NCI-H2196 (cell line): ENCODE measurements around the gene AGT.
"Not testable (repeated sequence)": the region's sequence is repeated elsewhere in the genome, so short reads cannot be mapped to it uniquely, and the experiment has no call there.

ENCODE experiments used
- DNase-seq: peaks from one replicate; lab custom pipeline; 2025; ENCODE audit not compliant: unreplicated experiment; lab: John Stamatoyannopoulos, UW

The AGT gene

DNA sequence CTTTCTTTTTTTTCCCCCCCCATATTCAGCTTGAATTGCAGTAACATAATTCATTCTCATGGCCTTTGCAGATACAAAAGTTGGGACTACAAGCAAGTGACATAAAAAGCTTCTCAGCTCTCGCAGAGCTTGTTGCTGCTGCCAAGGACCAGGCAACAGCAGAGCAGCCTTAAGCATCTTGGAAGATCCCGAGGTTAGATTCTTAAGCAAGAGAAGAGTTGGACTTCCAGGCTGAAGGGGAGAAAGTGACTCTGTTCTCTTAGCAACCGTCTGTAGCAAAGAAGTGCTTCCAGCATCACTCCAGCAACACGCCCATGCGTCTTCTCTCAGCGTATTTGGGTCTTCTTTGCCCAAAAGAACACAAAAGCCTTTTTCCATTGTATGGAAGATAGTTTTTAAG, 20.7 kb downstream of the AGT start:
- DNase-seq: no peak

DNA sequence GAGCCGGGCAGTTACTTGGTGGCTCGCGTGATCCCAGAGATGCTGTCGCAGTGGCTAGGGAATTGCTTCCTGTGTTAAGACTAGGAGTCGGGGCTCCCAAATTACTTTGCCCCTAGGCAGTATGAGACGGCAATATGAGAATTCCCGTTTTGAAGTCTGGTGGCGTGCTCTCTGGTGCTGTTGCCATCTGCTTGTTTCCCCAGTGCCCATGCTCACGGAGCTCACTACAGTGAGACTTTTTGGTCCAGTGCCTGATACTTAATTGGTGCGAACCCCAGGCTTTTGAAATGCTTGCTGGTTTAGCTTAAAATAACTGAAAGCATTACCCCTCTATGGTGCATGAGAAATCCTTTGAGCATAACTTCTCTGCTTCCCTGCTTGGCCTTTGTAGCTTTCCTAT, 22.3 kb downstream of the AGT start:
- no peak for DNase-seq

DNA sequence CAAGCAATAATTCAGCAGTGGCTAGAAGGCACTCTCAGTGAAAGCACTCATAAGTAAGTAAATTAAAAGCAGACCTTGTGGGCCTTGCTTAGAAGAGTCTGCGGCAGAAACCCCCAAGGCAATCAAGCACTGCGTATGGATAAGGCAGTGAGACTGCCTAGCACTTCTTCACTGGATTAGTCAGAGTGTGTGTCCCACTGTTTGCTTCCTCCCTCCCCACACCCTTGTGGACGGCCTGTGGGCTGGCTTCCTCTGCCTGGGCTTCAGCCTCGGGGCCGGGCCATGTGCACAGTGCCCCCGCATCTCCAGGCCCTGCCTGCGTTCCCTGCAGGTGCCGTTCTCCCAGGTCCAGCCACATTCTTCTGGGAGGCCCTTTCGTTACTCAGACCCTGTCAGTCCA, 23.8 kb downstream of the AGT start:
- DNase-seq: no peak

DNA sequence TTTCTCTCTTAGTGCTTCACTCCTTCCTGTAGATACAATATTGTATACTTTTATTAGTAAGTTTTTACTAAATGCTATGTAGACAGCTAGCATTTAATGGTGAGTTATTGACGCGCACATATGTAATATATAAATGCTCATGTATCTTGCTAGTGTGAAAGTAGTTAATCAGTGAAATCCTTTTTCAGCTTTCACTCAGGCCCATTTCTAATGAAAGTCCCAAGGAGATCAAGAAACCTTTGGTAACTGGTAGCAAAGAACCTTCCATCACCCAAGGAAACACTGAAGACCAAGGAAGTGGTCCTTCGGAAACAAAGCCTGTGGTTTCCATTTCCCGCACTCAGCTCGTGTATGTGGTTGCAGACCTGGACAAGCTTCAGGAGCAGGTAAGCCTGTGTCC, 27.2 kb downstream of the AGT start:
- DNase-seq: no peak

- DNase-seq: no peak
These were observed 28.9 kb downstream of the AGT start for GRCh38 chr1:230684998-230685397.

DNA sequence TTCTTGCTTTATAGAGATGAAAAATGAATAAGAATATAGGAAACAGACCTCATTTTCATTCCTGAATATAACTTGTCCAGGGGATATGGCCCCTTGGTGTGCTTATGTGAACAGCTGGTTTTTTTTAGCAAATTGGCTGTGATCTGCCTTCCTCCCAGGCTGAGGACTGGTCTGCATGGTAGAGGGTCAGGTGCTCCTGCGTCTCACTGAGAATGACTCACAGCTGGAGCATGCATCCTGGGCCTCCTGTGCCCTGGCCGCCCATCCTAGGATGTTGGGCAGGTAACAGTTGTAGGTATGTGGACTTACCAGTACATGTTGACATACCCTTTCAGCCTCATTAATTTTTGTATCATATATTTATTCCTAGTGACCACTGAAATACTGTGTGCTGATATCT, 29.8 kb downstream of the AGT start:
- no peak for DNase-seq

GRCh38 chr1:230682882-230683610, 30.9 kb downstream of the AGT start:
- DNase-seq: no peak

DNA sequence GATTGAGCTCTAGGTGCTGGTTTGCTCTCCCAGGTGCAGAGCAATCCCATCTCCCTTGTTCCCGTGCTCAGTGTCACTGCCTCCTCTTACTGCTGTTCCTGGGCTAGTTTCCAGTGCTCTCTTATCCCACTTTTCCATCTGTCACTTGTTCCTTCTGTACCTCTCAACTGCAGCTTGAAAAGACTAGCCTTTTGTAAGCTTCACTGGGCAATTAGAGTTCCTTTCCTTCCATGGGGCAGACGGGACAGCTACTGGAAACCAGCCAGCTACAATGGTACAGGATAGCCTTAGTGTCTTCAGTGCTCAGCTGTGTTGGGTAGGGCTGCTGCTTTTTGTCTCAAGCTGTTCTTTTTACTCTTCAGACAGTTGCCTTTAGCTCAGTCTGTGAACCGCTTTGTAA, 31.6 kb downstream of the AGT start:
- peak; percentile 14 for DNase-seq

DNA sequence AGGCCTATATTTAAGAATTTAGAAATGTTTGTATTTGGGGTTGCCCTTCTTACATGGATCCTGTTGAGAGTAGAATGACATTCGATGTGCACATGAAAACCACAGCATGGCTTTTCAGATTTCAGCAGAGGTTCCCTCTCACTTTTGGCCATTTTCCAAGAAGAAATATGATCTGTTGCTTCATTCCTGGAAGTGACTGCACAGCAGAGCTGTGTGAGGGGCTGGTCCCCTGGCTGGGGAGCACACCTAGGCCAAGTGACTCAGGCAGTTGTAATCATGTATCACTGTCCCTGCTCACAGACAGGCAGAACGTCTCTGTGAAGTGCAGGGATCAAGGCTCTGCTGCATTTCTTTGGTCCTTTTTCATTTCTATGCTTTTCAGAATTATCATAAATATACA, 32.3 kb downstream of the AGT start:
- DNase-seq: peak; percentile 82

DNA sequence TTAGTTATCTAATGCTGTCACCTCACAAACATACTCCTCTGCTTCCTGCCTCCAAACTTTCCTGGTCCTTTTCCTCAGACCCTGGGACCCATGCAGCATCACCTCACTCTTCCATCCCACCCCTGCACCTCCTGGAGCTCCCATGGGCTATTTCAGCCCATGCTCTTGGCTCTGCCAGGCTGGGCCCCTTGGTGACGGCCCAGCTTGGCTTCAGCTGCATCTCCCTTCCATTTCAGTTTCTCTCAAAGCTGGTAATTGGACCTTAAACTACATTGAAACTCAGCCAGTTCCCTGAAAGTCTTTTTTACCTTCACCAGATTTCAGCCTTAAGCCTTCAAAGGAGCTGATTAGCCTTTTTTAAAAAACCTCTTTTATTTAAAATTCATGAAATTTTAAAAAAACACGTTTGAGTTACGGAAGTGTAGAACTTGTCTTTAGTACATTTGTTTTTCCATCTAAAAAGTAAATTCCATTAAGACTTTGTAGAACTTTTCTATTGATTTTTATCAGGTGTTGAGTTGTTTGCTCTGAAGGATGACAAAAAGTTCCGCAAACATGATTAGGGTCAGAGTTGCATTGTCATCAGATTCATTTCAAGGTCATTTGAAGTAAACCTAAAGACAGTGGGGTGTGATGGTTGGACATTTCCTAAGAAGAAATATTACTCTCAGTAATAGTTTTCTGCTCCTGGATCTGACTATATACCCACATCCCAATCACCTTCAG, 33.5 kb downstream of the AGT start:
- no peak for DNase-seq

DNA sequence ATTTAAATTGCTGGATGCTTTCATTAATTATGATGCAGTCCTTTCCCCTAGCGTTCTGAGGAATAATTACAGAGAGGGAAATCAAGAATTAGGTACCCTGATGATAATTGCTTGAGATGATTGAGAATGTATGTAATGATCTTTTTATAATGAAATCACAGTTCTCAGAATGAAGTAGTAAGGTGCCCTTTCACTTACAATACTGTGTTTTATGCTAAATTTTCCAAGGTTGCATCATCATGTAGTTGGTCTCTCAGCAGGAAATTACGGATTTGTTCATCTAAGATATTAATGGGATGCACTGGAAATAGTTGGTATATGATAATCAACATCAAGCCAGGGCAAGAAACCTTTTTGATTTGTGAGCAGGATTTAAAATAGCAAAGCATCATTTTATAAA, 34.1 kb downstream of the AGT start:
- no peak for DNase-seq

- no peak for DNase-seq
These were observed 34.7 kb downstream of the AGT start for GRCh38 chr1:230679192-230679591.

GRCh38 chr1:230677200-230677599, 36.7 kb downstream of the AGT start:
- no peak for DNase-seq

DNA sequence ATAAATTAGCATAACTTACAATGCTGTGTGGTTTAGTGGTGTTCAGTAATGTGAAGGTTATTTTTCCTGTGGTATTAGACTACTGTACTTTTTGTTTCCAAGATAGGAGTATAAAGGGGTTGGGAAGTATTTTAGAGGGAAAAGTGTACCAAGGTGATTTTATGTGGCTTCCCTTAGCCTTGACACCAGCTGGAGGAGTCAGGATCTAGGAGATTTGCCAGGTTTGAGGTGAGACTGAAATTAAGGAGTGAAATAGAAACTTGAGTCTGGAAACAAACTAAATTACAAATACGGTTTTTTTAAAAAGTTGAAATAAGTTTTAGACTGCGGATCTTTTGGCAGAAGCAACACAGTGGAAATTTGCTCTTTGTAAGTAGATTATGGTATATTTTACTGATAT, 39.3 kb downstream of the AGT start:
- no peak for DNase-seq

GRCh38 chr1:230669543-230669942, 44.4 kb downstream of the AGT start:
- DNase-seq: no peak

DNA sequence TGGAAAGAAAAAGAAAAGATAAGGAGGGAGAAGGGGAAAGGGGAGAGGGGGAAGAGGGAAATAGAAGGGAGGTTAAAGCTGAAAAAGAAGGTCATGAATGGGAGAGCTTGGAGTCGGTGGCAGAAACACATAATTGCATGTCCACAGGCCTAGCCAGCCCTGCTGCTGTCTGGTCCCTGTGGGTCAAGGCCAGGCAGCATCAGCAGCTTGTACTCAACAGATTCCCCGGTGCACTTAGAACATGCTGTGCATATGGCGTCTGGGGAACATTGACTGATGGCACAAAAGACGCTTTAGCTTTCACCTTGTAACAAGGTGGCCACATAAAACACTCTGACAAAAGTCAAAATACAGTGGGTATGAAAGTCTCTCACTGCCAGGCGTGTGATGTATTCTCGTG, 45.7 kb downstream of the AGT start:
- no peak for DNase-seq

GRCh38 chr1:230661976-230662375, 51.9 kb downstream of the AGT start:
- DNase-seq: peak; percentile 26

GRCh38 chr1:230658691-230659090, 55.2 kb downstream of the AGT start:
- no peak for DNase-seq

GRCh38 chr1:230658103-230658502, 55.8 kb downstream of the AGT start:
- DNase-seq: not testable (repeated sequence)

- not testable (repeated sequence) for DNase-seq
These were observed 57.2 kb downstream of the AGT start for GRCh38 chr1:230656719-230657118.
